ENCODE results near the gene MYRIP.

MYRIP gene

DNA sequence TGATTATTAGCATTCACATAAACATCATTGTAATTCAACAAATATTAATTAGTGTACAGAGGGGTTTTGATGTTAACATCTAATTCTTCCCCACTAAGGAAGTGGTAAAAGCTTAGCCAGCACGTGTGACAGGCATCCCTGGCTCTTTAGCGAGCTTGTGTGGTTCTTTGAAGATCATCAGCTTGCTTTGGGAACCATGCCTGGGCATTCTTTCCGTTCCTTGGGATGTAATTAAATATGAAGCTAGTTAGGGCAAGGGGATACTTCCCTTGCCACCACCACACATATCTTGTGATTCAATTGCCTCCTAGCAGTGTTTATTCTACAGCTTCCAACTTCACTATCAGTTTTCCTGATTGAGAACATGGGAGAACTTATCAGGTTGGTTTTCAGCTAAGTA is 246.5 kb downstream of the MYRIP start:
- TF ChIP-seq, protein P1, sequence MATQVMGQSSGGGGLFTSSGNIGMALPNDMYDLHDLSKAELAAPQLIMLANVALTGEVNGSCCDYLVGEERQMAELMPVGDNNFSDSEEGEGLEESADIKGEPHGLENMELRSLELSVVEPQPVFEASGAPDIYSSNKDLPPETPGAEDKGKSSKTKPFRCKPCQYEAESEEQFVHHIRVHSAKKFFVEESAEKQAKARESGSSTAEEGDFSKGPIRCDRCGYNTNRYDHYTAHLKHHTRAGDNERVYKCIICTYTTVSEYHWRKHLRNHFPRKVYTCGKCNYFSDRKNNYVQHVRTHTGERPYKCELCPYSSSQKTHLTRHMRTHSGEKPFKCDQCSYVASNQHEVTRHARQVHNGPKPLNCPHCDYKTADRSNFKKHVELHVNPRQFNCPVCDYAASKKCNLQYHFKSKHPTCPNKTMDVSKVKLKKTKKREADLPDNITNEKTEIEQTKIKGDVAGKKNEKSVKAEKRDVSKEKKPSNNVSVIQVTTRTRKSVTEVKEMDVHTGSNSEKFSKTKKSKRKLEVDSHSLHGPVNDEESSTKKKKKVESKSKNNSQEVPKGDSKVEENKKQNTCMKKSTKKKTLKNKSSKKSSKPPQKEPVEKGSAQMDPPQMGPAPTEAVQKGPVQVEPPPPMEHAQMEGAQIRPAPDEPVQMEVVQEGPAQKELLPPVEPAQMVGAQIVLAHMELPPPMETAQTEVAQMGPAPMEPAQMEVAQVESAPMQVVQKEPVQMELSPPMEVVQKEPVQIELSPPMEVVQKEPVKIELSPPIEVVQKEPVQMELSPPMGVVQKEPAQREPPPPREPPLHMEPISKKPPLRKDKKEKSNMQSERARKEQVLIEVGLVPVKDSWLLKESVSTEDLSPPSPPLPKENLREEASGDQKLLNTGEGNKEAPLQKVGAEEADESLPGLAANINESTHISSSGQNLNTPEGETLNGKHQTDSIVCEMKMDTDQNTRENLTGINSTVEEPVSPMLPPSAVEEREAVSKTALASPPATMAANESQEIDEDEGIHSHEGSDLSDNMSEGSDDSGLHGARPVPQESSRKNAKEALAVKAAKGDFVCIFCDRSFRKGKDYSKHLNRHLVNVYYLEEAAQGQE (IDR thresholded peaks at IDR 0.05; ENCODE audit: insufficient read depth in 1 of 2, low read depth in 2 of 2, low read length in 2 of 2), result no peak
- TF ChIP-seq TAF1 (IDR thresholded peaks at IDR 0.05; ENCODE audit: borderline replicate concordance, insufficient read depth, low read length), result no peak
- TF ChIP-seq SIN3A (IDR thresholded peaks at IDR 0.05; ENCODE audit: borderline replicate concordance, insufficient read depth, low read length), result no peak
- TF ChIP-seq POLR2AphosphoS5 (IDR thresholded peaks at IDR 0.05; ENCODE audit: low read depth, low read length), result no peak
- TF ChIP-seq FOXP2 (optimal IDR thresholded peaks at IDR 0.05; ENCODE audit: borderline replicate concordance, extremely low read depth, extremely low read length, insufficient read depth), result no peak

DNA sequence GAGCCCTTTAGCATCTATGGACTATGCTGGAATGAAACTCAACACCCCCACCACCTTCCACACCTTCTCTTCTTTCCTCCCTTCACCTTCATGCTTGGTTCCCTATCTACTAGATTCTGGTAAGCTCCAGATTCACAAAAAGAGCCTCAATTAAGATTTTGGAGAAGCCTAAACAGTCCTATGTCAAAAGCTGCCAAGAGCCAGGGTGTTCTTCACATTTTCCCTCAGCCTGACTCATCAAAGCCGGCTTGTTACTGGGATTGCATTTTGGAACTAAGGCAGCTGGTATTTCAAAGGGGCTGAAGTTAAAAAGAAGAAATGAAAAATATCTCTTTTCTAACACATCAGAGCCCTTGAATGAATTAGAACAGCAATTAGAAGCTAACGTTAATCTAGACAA is 247.7 kb downstream of the MYRIP start:
- TF ChIP-seq TAF1 (IDR thresholded peaks at IDR 0.05; ENCODE audit: borderline replicate concordance, insufficient read depth, low read length) (no peak), SIN3A (IDR thresholded peaks at IDR 0.05; ENCODE audit: borderline replicate concordance, insufficient read depth, low read length) (no peak), POLR2AphosphoS5 (IDR thresholded peaks at IDR 0.05; ENCODE audit: low read depth, low read length) (no peak), FOXP2 (optimal IDR thresholded peaks at IDR 0.05; ENCODE audit: borderline replicate concordance, extremely low read depth, extremely low read length, insufficient read depth) (no peak)
- TF ChIP-seq, protein P1 (IDR thresholded peaks at IDR 0.05; ENCODE audit: insufficient read depth in 1 of 2, low read depth in 2 of 2, low read length in 2 of 2), result no peak

DNA sequence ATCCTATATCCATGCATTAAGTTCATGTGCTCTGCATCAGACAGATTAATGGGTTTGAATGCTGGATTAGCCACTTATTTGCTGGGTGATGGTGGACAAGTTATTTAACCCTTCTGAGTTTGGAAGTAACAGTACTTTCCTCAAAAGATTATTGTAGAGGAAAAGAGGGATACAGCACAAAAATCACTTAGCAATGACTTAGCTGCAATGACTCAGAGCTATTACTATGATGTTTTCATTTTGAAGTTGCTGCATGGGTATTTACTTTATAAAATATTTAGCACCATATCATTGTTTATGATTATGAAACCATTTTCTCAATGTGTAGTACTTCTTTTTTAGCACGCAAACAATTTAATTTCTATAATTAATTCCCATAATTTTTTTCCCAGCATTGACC is 248.4 kb downstream of the MYRIP start:
- no peak for TF ChIP-seq SIN3A (IDR thresholded peaks at IDR 0.05; ENCODE audit: borderline replicate concordance, insufficient read depth, low read length)
- TF ChIP-seq FOXP2 (optimal IDR thresholded peaks at IDR 0.05; ENCODE audit: borderline replicate concordance, extremely low read depth, extremely low read length, insufficient read depth), result no peak
- no peak for TF ChIP-seq TAF1 (IDR thresholded peaks at IDR 0.05; ENCODE audit: borderline replicate concordance, insufficient read depth, low read length)
- no peak for TF ChIP-seq POLR2AphosphoS5 (IDR thresholded peaks at IDR 0.05; ENCODE audit: low read depth, low read length)
- TF ChIP-seq, protein P1 (IDR thresholded peaks at IDR 0.05; ENCODE audit: insufficient read depth in 1 of 2, low read depth in 2 of 2, low read length in 2 of 2), result no peak

DNA sequence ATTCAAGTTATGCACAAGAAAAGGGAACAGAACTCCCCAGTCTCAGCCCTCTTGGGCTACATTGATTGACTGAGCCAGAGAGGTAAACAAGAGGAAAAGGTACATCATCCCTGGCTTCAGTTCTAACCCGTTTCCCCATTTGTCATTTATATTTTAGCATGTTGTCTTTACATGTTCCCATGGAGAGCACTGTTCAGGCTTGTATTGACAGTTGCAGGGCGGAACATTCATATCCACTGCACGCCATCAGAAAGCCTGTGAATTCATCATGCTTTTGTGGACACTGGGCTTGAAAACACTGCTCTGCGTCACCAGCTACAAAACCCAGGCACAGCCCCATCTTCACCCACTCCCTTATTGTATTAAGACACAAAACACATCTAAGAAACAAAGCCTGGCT is 259.2 kb downstream of the MYRIP start:
- TF ChIP-seq, protein P1 (IDR thresholded peaks at IDR 0.05; ENCODE audit: insufficient read depth in 1 of 2, low read depth in 2 of 2, low read length in 2 of 2), result no peak
- TF ChIP-seq SIN3A (IDR thresholded peaks at IDR 0.05; ENCODE audit: borderline replicate concordance, insufficient read depth, low read length), result no peak
- TF ChIP-seq POLR2AphosphoS5 (IDR thresholded peaks at IDR 0.05; ENCODE audit: low read depth, low read length), result no peak
- no peak for TF ChIP-seq FOXP2 (optimal IDR thresholded peaks at IDR 0.05; ENCODE audit: borderline replicate concordance, extremely low read depth, extremely low read length, insufficient read depth)
- TF ChIP-seq TAF1 (IDR thresholded peaks at IDR 0.05; ENCODE audit: borderline replicate concordance, insufficient read depth, low read length), result no peak

DNA sequence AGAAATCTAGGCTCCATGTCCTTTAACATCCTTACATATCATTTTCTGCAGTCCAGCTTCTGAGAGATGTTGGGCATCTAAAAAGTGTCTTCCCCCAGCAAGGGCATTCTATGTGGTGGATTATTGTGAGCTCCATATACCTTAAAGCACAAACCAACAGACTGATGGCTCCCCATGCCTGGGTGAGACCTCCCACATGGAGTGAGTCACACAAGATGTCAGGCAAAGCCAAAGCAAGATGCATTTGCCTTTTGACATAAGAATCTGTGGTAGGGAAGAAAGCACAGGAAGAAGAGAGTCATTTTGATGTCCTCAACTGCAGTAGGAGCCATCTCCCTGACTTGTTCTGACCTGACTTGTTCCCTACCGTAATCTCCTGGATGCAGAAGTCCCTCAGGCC is 261.4 kb downstream of the MYRIP start:
- TF ChIP-seq, protein P1 (IDR thresholded peaks at IDR 0.05; ENCODE audit: insufficient read depth in 1 of 2, low read depth in 2 of 2, low read length in 2 of 2), result no peak
- TF ChIP-seq TAF1 (IDR thresholded peaks at IDR 0.05; ENCODE audit: borderline replicate concordance, insufficient read depth, low read length), result no peak
- no peak for TF ChIP-seq FOXP2 (optimal IDR thresholded peaks at IDR 0.05; ENCODE audit: borderline replicate concordance, extremely low read depth, extremely low read length, insufficient read depth)
- TF ChIP-seq POLR2AphosphoS5 (IDR thresholded peaks at IDR 0.05; ENCODE audit: low read depth, low read length), result no peak
- TF ChIP-seq SIN3A (IDR thresholded peaks at IDR 0.05; ENCODE audit: borderline replicate concordance, insufficient read depth, low read length), result no peak

Data from PFSK-1 (cell line).